ENCODE data around the gene OTOG.

The OTOG gene

GRCh38 chr11:17513853-17514252 is 33.2 kb upstream of the OTOG start:
- no peak overlapping the region for H3K9ac ChIP-seq (ENCODE audit: low read depth, low read length)
- no peaks in the 10 kb centered on the region for H3K9me3 ChIP-seq (ENCODE audit: control insufficient read depth, insufficient read depth, low read length)
- peaks cover 15% of the 10 kb centered on the region for H3K4me1 ChIP-seq (ENCODE audit: insufficient read depth, low read length)
- no peaks in the 10 kb centered on the region for H3K36me3 ChIP-seq (ENCODE audit: insufficient read depth, low read length)

DNA sequence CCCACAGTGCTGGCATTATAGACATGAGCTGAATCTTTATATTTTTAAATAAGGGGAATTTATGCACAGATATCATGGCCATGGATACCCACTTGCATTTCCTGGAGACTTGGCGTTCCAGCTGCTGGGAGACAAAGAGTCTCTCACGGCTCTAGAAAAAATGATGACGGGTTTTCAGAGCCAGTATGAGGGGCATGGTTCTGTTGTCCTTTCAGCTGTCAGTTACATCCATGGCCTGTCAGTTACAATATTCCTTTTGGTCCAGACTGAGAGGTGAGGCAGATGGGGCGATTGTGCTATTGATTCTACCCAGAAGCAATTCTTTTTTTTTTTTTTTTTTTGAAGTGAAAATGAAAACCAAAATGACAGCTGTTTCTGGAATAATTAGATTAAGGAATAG is 32.6 kb upstream of the OTOG start:
- H3K9ac ChIP-seq (ENCODE audit: low read depth, low read length), result no peak overlapping the region
- H3K4me1 ChIP-seq (ENCODE audit: insufficient read depth, low read length), result peaks cover 16% of the 10 kb centered on the region
- H3K36me3 ChIP-seq (ENCODE audit: insufficient read depth, low read length), result no peaks in the 10 kb centered on the region
- H3K9me3 ChIP-seq (ENCODE audit: control insufficient read depth, insufficient read depth, low read length), result no peaks in the 10 kb centered on the region

GRCh38 chr11:17515443-17516176 is 31.4 kb upstream of the OTOG start:
- Histone ChIP-seq H3K9me3 (ENCODE audit: control insufficient read depth, insufficient read depth, low read length) (no peaks in the 10 kb centered on the region), H3K36me3 (ENCODE audit: insufficient read depth, low read length) (no peaks in the 10 kb centered on the region), H3K4me1 (ENCODE audit: insufficient read depth, low read length) (peaks cover 10% of the 10 kb centered on the region), H3K9ac (ENCODE audit: low read depth, low read length) (no peak overlapping the region)

DNA sequence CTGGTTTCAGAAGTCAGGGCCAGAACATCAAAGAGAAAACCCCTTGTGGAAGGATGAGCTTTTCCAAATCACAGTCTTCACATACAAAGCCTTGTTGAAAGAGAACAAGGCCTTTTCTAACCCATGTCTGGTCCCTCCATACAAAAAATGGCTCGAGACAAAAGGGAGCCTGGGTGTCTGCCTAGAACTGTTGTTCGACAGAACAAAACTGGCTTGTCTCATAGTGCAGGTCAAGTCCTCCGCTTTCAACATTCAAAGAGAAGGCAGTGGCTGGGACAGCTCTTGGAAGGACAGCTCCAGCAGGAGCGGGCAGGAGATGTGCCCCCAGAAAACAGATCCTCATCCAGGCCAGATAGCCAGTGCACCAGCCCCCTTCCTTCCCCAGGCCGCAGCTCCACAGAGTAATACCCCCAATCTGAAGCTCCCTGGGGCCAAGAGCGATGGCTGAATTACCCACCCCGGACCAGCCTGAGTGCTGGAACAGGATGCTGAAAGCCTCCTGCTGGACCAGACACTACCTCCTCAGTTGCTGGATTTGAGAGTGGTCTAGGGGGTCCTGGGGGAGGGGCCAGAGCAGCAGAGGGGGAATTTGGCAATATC is 30.4 kb upstream of the OTOG start:
- H3K9ac ChIP-seq (ENCODE audit: low read depth, low read length), result no peak overlapping the region
- H3K4me1 ChIP-seq (ENCODE audit: insufficient read depth, low read length), result peaks cover 8% of the 10 kb centered on the region; the same call in 1 of the 2 replicates
- no peaks in the 10 kb centered on the region; the same call in 1 of the 2 replicates for H3K36me3 ChIP-seq (ENCODE audit: insufficient read depth, low read length)
- H3K9me3 ChIP-seq (ENCODE audit: control insufficient read depth, insufficient read depth, low read length), result no peaks in the 10 kb centered on the region

GRCh38 chr11:17517186-17517585 is 29.9 kb upstream of the OTOG start:
- Histone ChIP-seq H3K4me1 (ENCODE audit: insufficient read depth, low read length) (peaks cover 8% of the 10 kb centered on the region; the same call in 1 of the 2 replicates), H3K36me3 (ENCODE audit: insufficient read depth, low read length) (no peaks in the 10 kb centered on the region; the same call in 1 of the 2 replicates), H3K9ac (ENCODE audit: low read depth, low read length) (no peak overlapping the region), H3K9me3 (ENCODE audit: control insufficient read depth, insufficient read depth, low read length) (no peaks in the 10 kb centered on the region)

DNA sequence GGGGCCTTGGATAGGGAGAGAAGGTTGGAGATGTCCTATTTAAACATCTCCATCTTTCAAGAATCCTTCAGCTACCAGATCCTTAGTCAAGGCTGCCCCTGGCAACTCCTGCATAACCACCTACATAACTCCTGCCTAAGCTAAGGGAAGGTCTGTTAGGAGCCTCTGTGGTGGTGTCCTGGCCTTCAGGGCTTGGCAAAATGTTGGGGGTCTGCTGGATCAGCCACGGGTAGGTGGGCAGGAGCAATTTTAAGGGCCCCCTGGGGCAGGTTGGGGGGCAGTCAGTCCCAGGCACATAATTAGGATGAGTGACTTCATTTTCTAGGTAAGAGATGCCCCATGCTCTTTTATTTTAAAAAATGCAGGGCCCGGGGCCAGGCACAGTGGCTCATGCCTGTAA is 28.7 kb upstream of the OTOG start:
- Histone ChIP-seq H3K36me3 (ENCODE audit: insufficient read depth, low read length) (no peaks in the 10 kb centered on the region; the same call in 1 of the 2 replicates), H3K9me3 (ENCODE audit: control insufficient read depth, insufficient read depth, low read length) (no peaks in the 10 kb centered on the region), H3K4me1 (ENCODE audit: insufficient read depth, low read length) (peaks cover 8% of the 10 kb centered on the region; the same call in 1 of the 2 replicates), H3K9ac (ENCODE audit: low read depth, low read length) (no peak overlapping the region)

DNA sequence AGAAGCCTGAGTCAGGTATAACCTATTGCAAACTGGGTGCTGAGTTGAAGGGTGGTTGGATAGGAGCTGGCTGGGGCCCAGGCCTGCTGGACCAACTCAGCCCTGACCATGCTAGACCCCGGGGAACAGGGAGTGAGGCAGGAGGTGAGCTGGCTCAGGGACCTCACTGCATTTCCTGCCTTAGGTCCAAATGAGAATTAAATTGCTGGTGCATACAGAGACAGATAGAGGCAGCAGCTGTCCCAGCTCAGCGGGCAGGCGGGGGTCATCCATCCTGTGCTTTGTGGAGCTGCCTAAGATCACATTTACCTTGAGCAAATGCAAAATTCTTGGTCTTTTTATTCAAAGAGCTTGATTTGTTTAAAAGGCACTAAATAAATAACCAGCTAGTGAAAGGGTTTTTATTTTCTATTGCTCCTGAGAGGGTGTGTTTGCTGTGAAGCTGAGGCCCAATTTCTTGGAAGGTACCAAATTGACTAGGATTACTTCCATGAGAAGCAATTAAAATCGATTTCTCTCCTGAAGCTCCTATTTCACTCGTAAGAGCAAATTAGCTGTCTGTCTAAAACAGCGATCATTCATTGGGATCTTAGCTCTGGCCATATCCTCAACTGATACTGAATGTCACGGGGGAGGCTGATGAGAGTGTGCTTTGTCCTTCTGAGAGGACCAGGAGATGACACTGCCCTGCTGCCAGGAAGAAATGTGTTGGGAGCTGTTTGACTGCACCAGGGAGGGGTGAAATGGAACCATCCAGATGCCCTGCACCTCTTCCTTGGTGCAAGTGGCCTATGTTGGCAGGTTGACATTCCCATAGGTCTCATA is 27.8 kb upstream of the OTOG start:
- peaks cover 8% of the 10 kb centered on the region; the same call in 1 of the 2 replicates for H3K4me1 ChIP-seq (ENCODE audit: insufficient read depth, low read length)
- no peak overlapping the region for H3K9ac ChIP-seq (ENCODE audit: low read depth, low read length)
- H3K9me3 ChIP-seq (ENCODE audit: control insufficient read depth, insufficient read depth, low read length), result no peaks in the 10 kb centered on the region
- H3K36me3 ChIP-seq (ENCODE audit: insufficient read depth, low read length), result no peaks in the 10 kb centered on the region; the same call in 1 of the 2 replicates

DNA sequence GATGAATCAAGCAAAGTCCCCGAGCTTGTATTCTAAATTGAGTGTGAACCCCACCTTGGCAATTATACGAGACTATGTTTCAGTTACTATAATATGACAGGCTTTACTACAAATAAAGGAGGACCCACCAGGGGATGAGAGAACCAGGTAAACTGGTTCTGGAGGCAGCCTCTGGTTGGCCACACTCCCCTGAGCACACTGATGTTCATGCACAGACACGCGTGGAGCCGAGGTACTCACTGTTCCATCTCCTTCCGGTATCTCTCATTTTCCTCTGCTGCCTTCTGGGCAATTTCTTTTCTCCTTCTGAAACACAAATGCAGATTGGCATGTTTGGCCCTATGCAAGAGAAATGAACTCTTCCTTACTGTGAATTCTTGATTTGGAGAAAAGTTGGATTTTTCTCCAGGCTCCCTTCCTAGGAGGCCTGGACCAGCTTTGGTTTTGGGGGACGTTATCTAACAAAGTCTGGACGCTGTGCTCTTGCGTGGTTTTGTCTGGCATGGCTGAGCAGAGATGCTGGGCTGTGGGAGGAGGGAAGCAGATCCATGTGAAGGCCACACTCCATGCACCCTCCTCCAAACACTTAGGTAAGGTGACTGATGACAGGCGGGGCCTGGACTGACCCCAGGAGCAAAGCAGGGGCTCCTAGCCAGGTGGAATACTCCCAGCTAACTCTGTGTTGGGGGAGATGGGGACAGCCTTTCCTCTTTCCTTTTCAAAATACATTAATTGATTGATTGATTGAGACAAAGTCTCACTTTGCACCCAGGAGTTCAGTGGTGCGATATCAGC is 25.8 kb upstream of the OTOG start:
- no peaks in the 10 kb centered on the region; the same call in 1 of the 2 replicates for H3K36me3 ChIP-seq (ENCODE audit: insufficient read depth, low read length)
- H3K9me3 ChIP-seq (ENCODE audit: control insufficient read depth, insufficient read depth, low read length), result no peaks in the 10 kb centered on the region
- peaks cover 9% of the 10 kb centered on the region for H3K4me1 ChIP-seq (ENCODE audit: insufficient read depth, low read length)
- no peak overlapping the region for H3K9ac ChIP-seq (ENCODE audit: low read depth, low read length)

DNA sequence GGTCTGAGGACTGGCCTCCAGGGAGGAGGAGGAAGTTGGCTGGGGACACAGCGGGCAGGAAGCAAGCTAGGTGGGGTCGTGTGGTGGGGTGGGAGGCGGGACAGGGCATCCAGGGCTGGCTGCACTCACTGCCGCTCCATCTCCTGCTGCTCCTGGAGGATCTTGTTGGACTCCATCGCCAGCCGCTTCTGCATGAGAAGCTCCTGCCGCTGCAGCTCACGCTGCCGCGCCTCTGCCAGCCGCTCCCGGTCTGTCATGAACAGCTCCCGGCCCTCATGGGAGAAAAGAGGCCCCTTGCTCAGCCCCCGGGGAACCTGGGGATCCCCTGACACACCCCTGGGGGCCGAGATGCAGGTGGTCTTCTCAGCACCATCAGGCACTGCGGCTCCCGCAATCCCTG is 24.4 kb upstream of the OTOG start:
- H3K9ac ChIP-seq (ENCODE audit: low read depth, low read length), result no peak overlapping the region
- peaks cover 13% of the 10 kb centered on the region for H3K4me1 ChIP-seq (ENCODE audit: insufficient read depth, low read length)
- no peaks in the 10 kb centered on the region for H3K9me3 ChIP-seq (ENCODE audit: control insufficient read depth, insufficient read depth, low read length)
- H3K36me3 ChIP-seq (ENCODE audit: insufficient read depth, low read length), result no peaks in the 10 kb centered on the region; the same call in 1 of the 2 replicates

- Histone ChIP-seq H3K36me3 (ENCODE audit: insufficient read depth, low read length) (no peaks in the 10 kb centered on the region; the same call in 1 of the 2 replicates), H3K9ac (ENCODE audit: low read depth, low read length) (no peak overlapping the region), H3K4me1 (ENCODE audit: insufficient read depth, low read length) (peaks cover 7% of the 10 kb centered on the region; the same call in 1 of the 2 replicates), H3K9me3 (ENCODE audit: control insufficient read depth, insufficient read depth, low read length) (no peaks in the 10 kb centered on the region)
Measured at GRCh38 chr11:17524221-17524620, 22.8 kb upstream of the OTOG start.

DNA sequence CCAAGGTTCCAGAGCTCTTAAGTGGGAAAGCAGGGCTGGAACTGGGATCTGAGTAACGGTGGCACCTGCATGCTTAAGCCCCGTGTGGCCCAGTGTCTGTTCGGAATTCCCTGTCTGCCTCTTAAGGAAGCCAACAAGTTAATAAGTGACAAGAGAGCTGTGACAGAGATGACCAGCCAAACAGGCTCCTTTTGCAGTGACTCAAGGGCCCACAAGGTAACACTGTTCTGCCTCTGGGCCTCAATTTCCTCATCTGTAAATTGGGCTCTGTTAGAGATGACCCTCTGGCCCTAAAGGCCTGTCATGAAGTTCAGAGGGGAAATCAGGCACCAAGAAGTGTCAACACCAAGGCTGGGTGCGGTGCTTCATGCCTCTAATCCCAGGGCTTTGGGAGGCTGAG is 21.5 kb upstream of the OTOG start:
- no peaks in the 10 kb centered on the region for H3K9me3 ChIP-seq (ENCODE audit: control insufficient read depth, insufficient read depth, low read length)
- no peak overlapping the region for H3K9ac ChIP-seq (ENCODE audit: low read depth, low read length)
- H3K4me1 ChIP-seq (ENCODE audit: insufficient read depth, low read length), result peaks cover 5% of the 10 kb centered on the region; the same call in 1 of the 2 replicates
- no peaks in the 10 kb centered on the region; the same call in 1 of the 2 replicates for H3K36me3 ChIP-seq (ENCODE audit: insufficient read depth, low read length)

DNA sequence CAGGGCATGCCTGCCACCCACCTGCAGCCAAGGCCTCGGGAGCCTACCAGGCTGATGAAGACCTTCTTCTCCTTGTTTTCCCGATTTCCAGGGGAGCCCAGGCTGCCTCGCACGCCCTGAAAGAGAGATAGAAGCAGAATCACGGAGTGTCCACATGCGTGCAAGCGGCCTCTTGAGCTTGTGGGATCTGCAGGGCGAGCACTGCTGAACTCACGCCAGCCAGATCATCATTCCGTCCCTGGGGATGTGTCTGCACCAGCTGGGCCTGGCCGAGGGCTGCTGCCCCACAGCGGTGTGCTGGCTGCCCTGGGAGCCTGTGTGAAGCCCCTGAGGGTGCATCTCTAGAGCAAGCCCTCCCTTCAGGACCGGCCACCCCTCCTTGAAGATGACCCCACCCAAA is 20.7 kb upstream of the OTOG start:
- Histone ChIP-seq H3K9me3 (ENCODE audit: control insufficient read depth, insufficient read depth, low read length) (no peaks in the 10 kb centered on the region), H3K9ac (ENCODE audit: low read depth, low read length) (no peak overlapping the region), H3K36me3 (ENCODE audit: insufficient read depth, low read length) (no peaks in the 10 kb centered on the region; the same call in 1 of the 2 replicates), H3K4me1 (ENCODE audit: insufficient read depth, low read length) (peaks cover 5% of the 10 kb centered on the region; the same call in 1 of the 2 replicates)

DNA sequence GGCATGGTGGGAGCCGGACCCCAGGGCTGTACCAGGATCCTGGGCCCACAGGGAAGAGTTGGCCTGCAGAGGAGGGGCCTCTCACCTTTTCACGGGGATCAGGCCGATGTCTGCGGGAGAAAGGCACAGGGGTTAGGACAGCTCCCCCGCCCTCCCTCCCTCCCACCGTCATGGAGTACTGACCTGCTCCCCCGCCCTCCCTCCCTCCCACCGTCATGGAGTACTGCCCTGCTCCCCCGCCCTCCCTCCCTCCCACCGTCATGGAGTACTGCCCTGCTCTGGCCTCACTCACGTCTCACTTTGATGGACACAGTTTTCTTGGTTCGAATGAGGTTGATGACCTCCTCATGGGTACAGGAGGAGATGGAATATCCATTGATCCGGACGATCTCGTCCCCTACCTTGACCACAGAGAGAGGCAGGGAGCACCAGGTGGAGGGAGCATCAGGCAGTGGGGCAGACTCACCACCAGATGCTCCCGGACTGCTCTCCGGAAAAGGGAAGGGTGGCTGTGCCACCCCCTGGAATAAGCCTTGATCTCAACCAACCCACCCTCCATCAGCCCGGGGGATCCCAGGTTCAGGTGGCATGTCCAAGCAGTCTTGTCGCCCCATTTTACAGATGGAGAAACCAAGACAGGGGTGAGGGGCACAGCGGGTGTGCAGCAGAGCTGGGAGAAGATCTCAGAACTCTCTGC is 20.0 kb upstream of the OTOG start:
- Histone ChIP-seq H3K9ac (ENCODE audit: low read depth, low read length) (peak overlapping the region; percentile 13; the same call in 1 of the 2 replicates), H3K36me3 (ENCODE audit: insufficient read depth, low read length) (no peaks in the 10 kb centered on the region; the same call in 1 of the 2 replicates), H3K4me1 (ENCODE audit: insufficient read depth, low read length) (peaks cover 5% of the 10 kb centered on the region; the same call in 1 of the 2 replicates), H3K9me3 (ENCODE audit: control insufficient read depth, insufficient read depth, low read length) (no peaks in the 10 kb centered on the region)
